ENCODE measurements around the gene SLC1A1. TPM values are rescaled to one million over a fixed set of nuclear protein-coding genes. Genes with fewer than 3 reads are reported as not detected.

SLC1A1 gene
- total RNA-seq, 1 experiment from 2014 or later, result 8.5 TPM

DNA sequence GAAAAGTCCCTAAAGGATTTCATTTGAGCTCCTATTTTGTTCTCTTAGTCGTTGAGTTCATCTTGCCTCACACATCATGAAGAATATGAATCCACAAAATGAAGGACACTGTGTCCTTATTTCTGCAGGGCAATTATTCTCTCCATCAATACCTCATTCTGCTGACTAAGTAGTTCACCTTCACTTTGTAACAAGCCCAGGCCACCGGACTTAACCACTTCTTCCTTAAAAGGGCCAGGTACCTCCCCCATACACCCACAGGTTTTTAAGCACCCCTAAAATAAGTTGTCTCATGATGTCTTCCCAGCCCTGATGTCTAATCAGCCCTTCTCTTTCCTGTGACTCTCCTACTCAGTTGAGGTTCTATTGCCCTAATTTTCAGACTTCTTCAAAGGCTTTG is 104.7 kb downstream of the SLC1A1 start (continued):
- TF ChIP-seq, protein P1, sequence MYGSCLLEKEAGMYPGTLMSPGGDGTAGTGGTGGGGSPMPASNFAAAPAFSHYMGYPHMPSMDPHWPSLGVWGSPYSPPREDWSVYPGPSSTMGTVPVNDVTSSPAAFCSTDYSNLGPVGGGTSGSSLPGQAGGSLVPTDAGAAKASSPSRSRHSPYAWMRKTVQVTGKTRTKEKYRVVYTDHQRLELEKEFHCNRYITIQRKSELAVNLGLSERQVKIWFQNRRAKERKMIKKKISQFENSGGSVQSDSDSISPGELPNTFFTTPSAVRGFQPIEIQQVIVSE (CRISPR knock-in tag; IDR thresholded peaks at IDR 0.05; ENCODE audit: borderline replicate concordance), result no peak
- TF ChIP-seq ZNF396 (CRISPR knock-in tag; IDR thresholded peaks at IDR 0.05; ENCODE audit: borderline replicate concordance) (no peak), SP1 (CRISPR knock-in tag; conservative IDR thresholded peaks at IDR 0.05) (no peak), IRF2 (CRISPR knock-in tag; IDR thresholded peaks at IDR 0.05; ENCODE audit: borderline replicate concordance, low read depth) (no peak), OVOL2 (CRISPR knock-in tag; IDR thresholded peaks at IDR 0.05; ENCODE audit: borderline replicate concordance) (no peak), FOXJ3 (CRISPR knock-in tag; IDR thresholded peaks at IDR 0.05; ENCODE audit: borderline replicate concordance) (no peak), ZNF416 (CRISPR knock-in tag; IDR thresholded peaks at IDR 0.05) (no peak), MYBL2 (CRISPR knock-in tag; IDR thresholded peaks at IDR 0.05) (no peak)
- TF ChIP-seq, protein P2, sequence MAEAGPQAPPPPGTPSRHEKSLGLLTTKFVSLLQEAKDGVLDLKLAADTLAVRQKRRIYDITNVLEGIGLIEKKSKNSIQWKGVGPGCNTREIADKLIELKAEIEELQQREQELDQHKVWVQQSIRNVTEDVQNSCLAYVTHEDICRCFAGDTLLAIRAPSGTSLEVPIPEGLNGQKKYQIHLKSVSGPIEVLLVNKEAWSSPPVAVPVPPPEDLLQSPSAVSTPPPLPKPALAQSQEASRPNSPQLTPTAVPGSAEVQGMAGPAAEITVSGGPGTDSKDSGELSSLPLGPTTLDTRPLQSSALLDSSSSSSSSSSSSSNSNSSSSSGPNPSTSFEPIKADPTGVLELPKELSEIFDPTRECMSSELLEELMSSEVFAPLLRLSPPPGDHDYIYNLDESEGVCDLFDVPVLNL (CRISPR knock-in tag; IDR thresholded peaks at IDR 0.05; ENCODE audit: borderline replicate concordance, low read depth), result no peak
- TF ChIP-seq, protein P3, sequence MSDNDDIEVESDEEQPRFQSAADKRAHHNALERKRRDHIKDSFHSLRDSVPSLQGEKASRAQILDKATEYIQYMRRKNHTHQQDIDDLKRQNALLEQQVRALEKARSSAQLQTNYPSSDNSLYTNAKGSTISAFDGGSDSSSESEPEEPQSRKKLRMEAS (CRISPR knock-in tag; IDR thresholded peaks at IDR 0.05), result no peak

- CTCF ChIA-PET, result interaction anchor here (1.1 to 1.5 kb wide), 2 partner anchors 8 to 105 kb away, joined by 6 read pairs; no protein-coding TSS in a partner anchor
- ATAC-seq, result 0 out of 2 replicates have a peak, but pooled peaks have one; percentile 24
Measured at GRCh38 chr9:4596165-4596922, 106.1 kb downstream of the SLC1A1 start.

DNA sequence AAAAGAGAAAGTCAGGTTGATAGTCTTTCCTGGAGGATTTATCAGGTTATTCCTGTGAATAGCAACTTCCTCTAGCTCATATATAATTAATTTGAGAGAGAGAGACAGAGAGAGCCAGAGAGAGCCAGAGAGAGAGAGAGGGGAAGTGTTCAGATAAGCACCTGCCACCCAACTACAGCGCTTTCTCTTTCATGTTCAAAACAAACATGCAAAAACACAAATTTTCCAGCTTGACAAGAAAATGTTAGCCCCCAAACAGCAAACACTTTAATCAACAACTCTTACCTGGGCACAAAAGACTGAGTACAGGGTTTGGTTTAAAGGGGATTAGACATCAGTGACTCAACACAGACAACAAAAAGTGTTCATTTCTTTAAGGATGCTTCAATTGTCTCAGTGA is 110.1 kb downstream of the SLC1A1 start:
- Mint-ChIP-seq H3K4me3 (no peak overlapping the region), H3K27ac (no peak overlapping the region), H3K36me3 (no peaks in the 10 kb centered on the region), H3K9me3 (no peaks in the 10 kb centered on the region), H3K27me3 (ENCODE audit: low read depth) (no peaks in the 10 kb centered on the region), H3K4me1 (peaks cover 17% of the 10 kb centered on the region)
- ChIA-PET POLR2A (interaction anchor here (0.5 kb wide), 1 partner anchor 36 kb away, joined by 3 read pairs; no protein-coding TSS in a partner anchor), CTCF (interaction anchor here (0.7 kb wide), 1 partner anchor 44 kb away, joined by 3 read pairs; no protein-coding TSS in a partner anchor)
- TF ChIP-seq, protein P3 (CRISPR knock-in tag; IDR thresholded peaks at IDR 0.05), result no peak
- TF ChIP-seq ZNF281 (CRISPR knock-in tag; IDR thresholded peaks at IDR 0.05), result no peak
- no peak for TF ChIP-seq ZNF423 (CRISPR knock-in tag; IDR thresholded peaks at IDR 0.05)
- TF ChIP-seq E2F5 (CRISPR knock-in tag; IDR thresholded peaks at IDR 0.05), result no peak
- no peak for TF ChIP-seq USF2 (CRISPR knock-in tag; IDR thresholded peaks at IDR 0.05)
- ATAC-seq (no peak), DNase-seq (ENCODE audit: low spot score) (no peak)

More at GRCh38 chr9:4596165-4596922, 106.1 kb downstream of the SLC1A1 start:
- peaks cover 12% of the 10 kb centered on the region for H3K4me1 Mint-ChIP-seq
- no peak overlapping the region for H3K27ac Mint-ChIP-seq
- no peak overlapping the region for H3K4me3 Mint-ChIP-seq
- no peaks in the 10 kb centered on the region for H3K9me3 Mint-ChIP-seq
- POLR2A ChIA-PET, result no interaction called here
- TF ChIP-seq ATF1 (CRISPR knock-in tag; IDR thresholded peaks at IDR 0.05), result no peak
- no peak for TF ChIP-seq ZNF232 (CRISPR knock-in tag; IDR thresholded peaks at IDR 0.05)
- TF ChIP-seq, protein P4, sequence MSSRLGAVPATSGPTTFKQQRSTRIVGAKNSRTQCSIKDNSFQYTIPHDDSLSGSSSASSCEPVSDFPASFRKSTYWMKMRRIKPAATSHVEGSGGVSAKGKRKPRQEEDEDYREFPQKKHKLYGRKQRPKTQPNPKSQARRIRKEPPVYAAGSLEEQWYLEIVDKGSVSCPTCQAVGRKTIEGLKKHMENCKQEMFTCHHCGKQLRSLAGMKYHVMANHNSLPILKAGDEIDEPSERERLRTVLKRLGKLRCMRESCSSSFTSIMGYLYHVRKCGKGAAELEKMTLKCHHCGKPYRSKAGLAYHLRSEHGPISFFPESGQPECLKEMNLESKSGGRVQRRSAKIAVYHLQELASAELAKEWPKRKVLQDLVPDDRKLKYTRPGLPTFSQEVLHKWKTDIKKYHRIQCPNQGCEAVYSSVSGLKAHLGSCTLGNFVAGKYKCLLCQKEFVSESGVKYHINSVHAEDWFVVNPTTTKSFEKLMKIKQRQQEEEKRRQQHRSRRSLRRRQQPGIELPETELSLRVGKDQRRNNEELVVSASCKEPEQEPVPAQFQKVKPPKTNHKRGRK (CRISPR knock-in tag; IDR thresholded peaks at IDR 0.05; ENCODE audit: borderline replicate concordance), result no peak
- no peak for TF ChIP-seq E2F5 (CRISPR knock-in tag; IDR thresholded peaks at IDR 0.05)
- H3K36me3 Mint-ChIP-seq, result no peaks in the 10 kb centered on the region
- no peak for DNase-seq (ENCODE audit: low spot score)
- no peaks in the 10 kb centered on the region for H3K27me3 Mint-ChIP-seq (ENCODE audit: low read depth)
